Measurements from ENCODE around the gene UPK3A.

UPK3A gene

DNA sequence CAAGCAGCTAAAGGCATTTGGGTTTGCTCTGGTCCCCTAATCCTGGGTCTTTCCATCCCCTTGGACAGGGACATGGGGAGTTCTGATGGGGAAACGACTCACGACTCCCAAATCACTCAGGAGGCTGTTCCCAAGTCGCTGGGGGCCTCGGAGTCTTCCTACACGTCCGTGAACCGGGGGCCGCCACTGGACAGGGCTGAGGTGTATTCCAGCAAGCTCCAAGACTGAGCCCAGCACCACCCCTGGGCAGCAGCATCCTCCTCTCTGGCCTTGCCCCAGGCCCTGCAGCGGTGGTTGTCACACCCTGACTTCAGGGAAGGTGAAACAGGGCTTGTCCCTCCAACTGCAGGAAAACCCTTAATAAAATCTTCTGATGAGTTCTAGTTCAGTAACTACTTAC, 10.7 kb downstream of the UPK3A start:
- no peak for DNase-seq (ENCODE audit: low read depth)
- H3K4me3 ChIP-seq (replicated peaks; ENCODE audit: low read depth, low read length) = no peak overlapping the region
- no peak for TF ChIP-seq CTCF (IDR thresholded peaks at IDR 0.05; ENCODE audit: low read length, missing control alignments)

DNA sequence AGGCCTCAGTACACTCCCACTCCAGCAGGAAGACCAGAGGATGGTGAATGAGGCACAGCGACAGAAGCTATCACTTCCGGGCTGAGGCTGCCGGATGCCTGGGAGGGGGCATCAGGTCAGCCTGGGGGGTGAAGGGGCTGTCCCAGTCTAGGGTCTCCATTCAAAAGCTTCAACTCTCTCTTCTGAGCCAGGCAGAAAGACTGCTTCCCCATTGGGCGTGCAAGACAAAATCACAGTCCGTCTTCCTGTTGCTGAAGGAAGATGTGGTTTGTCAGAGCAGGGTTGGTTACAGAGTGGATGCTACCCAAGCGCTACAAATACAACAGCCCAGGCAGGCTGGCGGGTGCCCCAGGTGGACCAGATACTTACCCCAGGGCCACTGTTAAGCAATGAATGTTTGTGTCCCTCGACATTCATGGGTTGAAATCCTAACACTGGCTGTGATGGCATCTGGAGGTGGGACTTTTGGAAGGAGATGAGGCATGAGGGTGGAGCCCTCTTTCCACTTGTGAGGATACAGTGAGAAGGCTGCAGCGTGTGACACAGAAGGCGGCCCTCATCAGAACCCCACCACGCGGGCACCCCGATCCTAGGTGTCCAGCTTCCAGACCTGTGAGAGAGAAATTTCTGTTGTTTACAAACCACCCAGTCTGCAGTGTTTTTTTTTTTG, 12.0 kb downstream of the UPK3A start:
- TF ChIP-seq CTCF (IDR thresholded peaks at IDR 0.05; ENCODE audit: low read length, missing control alignments) = no peak
- no peak overlapping the region for H3K4me3 ChIP-seq (replicated peaks; ENCODE audit: low read depth, low read length)
- DNase-seq (ENCODE audit: low read depth) = no peak

- H3K4me3 ChIP-seq (replicated peaks; ENCODE audit: low read depth, low read length) = no peak overlapping the region
- DNase-seq (ENCODE audit: low read depth) = no peak
- no peak for TF ChIP-seq CTCF (IDR thresholded peaks at IDR 0.05; ENCODE audit: low read length, missing control alignments)
Observed at GRCh38 chr22:45298934-45299505, 14.3 kb downstream of the UPK3A start.

DNA sequence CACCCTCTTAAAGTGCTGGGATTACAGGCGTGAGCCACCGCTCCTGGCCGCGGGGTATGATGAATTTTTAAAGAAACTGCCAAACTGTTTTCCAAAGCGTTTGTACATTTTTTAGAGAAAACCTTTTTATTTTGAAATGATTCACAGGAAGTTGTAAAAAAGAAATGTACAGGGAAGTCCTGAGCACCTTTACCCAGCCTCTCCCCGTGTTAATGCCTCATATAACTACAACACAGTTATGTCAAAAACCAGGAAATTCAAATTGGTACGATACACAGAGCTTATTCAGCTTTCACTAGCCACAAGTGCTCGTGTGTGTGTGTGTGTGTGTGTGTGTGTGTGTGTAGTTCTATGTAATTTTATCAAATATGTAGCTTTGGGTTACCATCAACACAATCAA, 18.0 kb downstream of the UPK3A start:
- no peak for DNase-seq (ENCODE audit: low read depth)
- TF ChIP-seq CTCF (IDR thresholded peaks at IDR 0.05; ENCODE audit: low read length, missing control alignments) = no peak
- no peak overlapping the region for H3K4me3 ChIP-seq (replicated peaks; ENCODE audit: low read depth, low read length)

GRCh38 chr22:45303181-45303580, 18.4 kb downstream of the UPK3A start:
- DNase-seq (ENCODE audit: low read depth) = no peak
- TF ChIP-seq CTCF (IDR thresholded peaks at IDR 0.05; ENCODE audit: low read length, missing control alignments) = no peak

GRCh38 chr22:45304971-45305370, 20.2 kb downstream of the UPK3A start:
- no peak for TF ChIP-seq CTCF (IDR thresholded peaks at IDR 0.05; ENCODE audit: low read length, missing control alignments)
- H3K4me3 ChIP-seq (replicated peaks; ENCODE audit: low read depth, low read length) = no peak overlapping the region
- DNase-seq (ENCODE audit: low read depth) = no peak

More at GRCh38 chr22:45303181-45303580, 18.4 kb downstream of the UPK3A start:
- no peak overlapping the region for H3K4me3 ChIP-seq (replicated peaks; ENCODE audit: low read depth, low read length)
